ENCODE measurements around the gene SNTG2.
A peak's percentile ranks its signal among the peaks of the same experiment; 100 is the strongest.

SNTG2 gene

DNA sequence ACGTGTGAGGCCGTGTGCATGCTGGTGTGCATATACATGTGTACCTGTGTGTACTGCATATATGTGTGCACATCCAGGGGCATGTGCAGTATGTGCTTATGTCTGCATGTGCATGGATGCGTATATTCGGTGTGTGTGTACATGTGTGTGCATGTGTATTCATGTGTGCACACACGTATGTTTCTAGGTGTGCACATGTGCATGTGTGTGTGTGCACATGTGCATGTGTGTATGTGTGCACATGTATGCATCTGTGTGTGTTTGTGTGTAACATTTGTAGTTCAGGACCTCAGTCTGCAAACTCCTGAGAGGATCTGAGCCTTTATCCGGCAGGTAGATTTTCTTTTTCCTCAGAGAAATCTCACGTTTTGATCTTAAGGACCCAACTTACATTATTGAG, 201.7 kb downstream of the SNTG2 start:
- H3K4me3 ChIP-seq (ENCODE audit: low read length) = no peak overlapping the region
- no peak for DNase-seq (ENCODE audit: low read depth, low spot score)

DNA sequence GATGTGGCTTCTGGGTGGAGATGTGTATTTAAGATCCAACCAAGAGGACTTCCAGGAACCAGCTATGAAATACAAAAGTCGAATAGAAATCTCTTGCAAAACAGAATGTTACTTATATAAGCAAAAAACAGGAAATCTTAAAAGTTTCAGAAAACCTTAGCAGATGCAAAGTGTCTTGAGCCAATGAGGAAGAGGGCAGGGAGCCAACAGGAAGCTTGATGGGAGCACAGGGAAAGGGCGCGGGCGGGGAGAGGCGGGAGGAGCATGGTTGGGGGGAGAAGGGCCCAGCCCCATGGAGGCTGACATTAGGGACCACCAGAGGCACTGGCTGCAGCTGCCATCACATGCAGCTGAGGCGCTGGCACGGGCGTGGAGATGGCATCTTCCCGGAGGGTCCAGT, 203.3 kb downstream of the SNTG2 start:
- no peak for DNase-seq (ENCODE audit: low read depth, low spot score)
- H3K4me3 ChIP-seq (ENCODE audit: low read length) = no peak overlapping the region

DNA sequence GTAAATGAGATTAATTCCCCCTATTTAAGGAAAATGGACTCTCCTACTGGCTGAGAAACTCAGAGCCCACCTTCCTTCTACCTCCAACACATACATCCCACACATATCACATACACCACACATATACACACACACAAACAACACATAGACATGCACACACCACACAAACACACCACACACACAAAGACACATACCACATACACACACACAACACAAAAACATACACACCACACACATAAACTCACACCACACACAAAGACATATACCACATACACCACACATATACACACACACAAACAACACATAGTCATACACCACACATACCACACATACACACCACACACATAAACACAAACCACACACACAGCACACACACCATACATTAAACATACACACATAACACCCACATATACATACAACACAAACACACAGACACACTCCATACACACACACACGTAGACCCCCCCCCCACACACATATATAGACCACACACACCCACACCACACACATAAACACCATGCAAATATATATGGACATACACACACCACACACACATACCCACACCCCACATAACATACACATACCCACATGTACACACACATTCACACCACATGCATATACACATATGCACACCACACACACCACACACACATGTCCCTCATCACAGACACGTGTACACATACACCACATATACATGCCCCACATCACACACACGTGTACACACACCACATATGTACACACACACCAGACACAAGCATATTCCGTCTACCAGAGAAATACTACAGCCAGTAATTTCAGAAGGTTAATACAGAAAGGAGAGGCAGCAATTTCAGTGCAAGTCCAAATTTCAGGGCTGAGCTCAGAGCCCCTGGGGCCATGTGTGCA, 204.3 kb downstream of the SNTG2 start:
- DNase-seq (ENCODE audit: low read depth, low spot score) = no peak
- no peak overlapping the region for H3K4me3 ChIP-seq (ENCODE audit: low read length)

DNA sequence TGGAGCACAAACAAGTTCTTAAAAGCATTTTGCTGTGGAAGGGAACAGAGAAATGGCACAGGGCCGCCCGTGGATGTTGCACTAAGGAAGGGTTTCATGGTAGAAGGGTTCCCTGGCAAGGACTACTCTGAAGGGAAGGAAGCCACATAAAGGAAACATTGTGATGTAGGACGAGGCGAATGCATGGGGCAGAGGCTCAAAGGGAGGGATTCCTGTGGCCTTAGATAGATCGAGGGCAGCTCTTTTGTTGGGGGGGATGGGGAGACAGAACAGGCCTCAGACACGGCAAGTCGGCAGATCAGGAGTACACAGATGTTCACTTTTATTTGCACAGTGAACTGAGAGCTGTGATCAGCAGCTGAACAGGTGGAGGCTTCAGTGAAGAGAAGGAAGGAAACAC, 205.4 kb downstream of the SNTG2 start:
- peak; percentile 28 for DNase-seq (ENCODE audit: low read depth, low spot score)
- H3K4me3 ChIP-seq (ENCODE audit: low read length) = no peak overlapping the region

DNA sequence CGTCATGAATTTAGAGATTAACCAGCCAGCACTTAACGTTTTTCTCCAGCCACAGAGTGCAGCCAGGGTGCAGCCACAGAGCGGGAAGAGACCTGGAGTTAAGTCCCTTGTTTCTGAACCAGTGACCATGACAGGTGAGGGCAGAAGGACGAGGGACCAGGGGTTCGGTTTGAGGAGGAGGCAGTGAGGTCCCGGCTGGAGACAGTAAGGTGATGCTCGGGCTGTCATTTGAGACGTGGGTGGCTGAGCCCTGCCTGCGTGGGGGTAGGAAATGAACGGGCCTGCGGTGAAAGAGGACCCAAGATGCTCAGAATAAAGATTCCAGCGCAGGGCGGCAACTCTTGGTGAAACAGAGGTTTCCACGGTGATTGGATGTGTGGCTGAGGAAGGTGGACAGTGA, 205.9 kb downstream of the SNTG2 start:
- no peak overlapping the region for H3K4me3 ChIP-seq (ENCODE audit: low read length)
- DNase-seq (ENCODE audit: low read depth, low spot score) = no peak

DNA sequence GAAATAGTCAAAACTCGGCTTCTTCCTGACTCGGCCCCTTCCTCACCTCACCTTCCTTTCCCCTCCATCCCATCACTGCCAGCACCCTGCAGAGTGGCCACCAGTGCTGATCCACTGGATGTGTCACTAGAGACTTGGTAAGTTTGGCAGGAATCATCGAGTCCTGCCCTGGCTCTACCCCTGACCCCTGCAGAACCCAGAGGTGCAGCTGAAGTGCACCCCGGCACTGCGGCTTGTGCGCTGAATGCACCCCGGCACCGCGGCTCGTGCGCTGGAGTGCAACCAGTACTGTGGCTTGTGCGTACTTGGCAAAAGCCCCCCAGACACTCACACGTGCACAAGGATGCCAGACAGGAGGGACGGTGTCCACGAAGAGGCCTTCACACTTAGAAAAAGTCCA, 206.5 kb downstream of the SNTG2 start:
- no peak for DNase-seq (ENCODE audit: low read depth, low spot score)

DNA sequence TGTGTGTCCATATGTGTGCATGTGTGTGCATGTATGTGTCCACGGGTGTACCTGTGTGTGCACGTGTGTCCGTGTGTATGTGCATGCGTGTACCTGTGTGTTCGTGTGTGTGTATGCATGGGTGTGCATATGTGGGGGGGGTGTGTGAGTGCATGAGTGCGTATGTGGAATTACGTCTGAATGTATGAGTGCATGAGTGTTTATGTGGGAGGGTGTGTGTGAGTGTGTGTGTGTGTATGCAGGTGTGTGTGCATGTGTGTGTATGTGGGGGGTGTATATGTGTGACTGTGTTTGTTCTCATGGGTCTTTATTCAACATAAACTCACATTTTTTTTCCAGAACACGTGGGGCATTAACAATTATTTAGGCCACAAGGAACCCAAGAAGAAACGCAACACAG, 208.4 kb downstream of the SNTG2 start:
- no peak overlapping the region for H3K4me3 ChIP-seq (ENCODE audit: low read length)
- DNase-seq (ENCODE audit: low read depth, low spot score) = no peak

More for the DNA sequence above, 206.5 kb downstream of the SNTG2 start:
- H3K4me3 ChIP-seq (ENCODE audit: low read length) = no peak overlapping the region

DNA sequence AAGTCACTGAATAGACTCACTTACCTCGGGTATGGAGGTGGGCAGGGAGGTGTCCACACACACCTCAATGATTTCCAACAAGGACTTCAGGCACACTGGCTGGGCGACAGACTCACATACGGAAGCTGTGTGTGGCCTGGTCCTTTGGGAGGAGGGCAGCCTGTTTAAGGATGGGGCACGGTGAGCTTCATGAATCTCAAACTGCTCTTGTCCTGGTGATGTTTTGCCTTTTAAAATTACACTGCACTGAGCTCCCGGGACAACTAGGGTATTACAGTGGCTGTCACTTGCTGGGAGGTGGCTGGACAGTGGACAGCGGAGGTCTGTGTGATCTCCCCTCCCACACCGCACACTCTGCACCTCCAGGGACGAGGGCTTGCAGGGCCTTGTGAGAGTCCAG, 211.6 kb downstream of the SNTG2 start:
- no peak overlapping the region for H3K4me3 ChIP-seq (ENCODE audit: low read length)
- no peak for DNase-seq (ENCODE audit: low read depth, low spot score)

DNA sequence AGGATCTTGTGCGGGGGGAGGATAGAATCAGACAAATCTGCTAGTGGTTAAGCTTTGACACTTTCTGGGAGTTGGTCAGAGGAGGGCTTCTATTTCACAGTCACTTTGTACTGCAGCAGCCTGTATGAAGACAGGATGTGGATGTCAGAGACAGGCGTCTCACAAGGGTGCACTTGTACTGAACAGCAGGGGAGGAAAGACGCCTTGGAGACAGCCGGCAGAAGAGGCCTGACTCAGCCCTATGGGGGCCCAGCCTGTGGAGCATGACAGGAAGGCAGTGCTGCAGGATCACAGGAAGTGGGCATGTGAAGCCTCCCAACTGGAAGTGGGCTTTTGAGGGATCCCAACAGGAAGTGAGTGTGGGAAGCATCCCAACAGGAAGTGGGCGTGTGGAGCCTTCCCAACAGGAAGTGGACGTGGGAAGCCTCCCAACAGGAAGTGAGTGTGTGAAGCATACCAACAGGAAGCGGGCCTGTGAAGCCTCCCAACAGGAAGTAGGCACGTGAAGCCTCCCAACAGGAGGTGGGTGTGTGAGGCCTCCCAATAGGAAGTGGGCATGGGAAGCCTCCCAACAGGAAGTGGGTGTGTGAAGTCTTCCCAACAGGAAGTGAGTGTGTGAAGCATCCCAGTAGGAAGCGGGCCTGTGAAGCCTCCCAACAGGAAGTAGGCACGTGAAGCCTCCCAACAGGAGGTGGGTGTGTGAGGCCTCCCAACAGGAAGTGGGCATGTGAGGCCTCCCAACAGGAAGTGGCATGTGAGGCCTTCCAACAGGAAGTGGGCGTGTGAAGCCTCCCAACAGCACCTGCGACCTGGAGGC, 212.3 kb downstream of the SNTG2 start:
- peak; percentile 96 for DNase-seq (ENCODE audit: low read depth, low spot score)

DNA sequence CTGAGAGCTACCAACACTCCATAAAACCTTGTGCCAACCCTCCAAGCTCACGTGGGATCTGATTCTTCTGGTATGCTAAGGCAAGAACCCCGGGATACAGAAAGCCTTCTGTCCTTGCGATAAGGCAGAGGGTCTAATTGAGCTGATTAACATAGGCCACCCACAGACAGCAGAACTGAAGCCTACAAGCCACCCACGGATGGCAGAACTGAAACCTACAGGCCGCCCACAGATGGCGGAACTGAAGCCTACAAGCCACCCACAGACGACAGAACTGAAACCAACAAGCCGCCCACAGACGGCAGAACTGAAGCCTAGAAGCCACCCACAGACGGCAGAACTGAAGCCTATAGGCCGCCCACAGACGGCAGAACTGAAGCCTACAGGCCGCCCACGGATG, 216.3 kb downstream of the SNTG2 start:
- H3K4me3 ChIP-seq (ENCODE audit: low read length) = no peak overlapping the region
- no peak for DNase-seq (ENCODE audit: low read depth, low spot score)

More for the DNA sequence above, 212.3 kb downstream of the SNTG2 start:
- no peak overlapping the region for H3K4me3 ChIP-seq (ENCODE audit: low read length)

DNA sequence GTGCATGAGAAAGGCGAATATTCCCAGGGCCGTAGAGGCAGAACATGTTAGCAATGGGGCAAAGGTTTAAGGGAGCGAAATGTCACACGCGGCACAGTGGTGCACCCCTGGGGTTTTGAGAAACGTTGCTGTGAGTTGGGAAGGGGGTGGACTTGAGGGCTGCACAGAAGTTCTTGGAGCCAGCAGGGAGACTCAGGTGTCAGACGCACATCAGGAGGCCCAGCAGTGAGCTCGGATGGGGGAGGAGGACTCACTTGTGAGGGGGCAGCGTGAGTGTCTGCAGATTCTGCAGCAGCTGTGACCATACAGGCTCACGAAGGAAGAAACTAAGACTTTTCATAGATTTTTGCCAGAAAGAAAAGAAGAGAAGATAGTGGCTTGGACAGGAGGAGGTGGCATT, 218.2 kb downstream of the SNTG2 start:
- no peak for DNase-seq (ENCODE audit: low read depth, low spot score)
- H3K4me3 ChIP-seq (ENCODE audit: low read length) = no peak overlapping the region

DNA sequence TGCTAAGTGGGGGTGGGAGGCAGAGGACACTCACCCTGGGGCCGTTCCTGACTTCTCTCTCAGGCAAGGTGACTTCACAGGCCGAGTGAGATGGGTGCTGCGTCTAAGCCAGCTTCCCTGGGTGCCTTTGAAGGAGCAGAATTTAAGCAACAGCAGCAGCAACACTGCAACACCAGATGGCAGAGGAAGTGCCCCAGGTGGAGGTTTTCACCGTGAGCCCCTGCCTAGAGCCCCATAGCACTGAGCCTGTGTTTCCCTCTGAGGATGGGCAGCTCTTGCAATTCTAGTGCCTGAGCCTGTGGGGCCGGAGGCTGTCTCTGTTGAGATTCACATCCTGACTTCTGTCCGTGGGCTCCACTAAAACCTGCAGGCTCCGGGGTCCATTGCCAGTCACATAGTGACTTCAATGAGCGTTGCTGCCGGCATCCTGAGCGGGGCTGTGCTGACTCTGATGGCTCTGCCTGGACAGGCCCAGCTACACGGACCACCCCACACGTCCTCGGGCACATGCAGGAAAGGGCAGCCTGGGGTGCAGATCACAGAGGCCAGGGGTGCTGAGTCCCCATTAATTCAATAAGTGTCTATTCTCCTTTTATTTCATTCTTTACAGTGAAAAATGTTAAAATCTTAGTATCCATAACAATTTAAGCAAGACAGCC, 218.8 kb downstream of the SNTG2 start:
- no peak overlapping the region for H3K4me3 ChIP-seq (ENCODE audit: low read length)
- DNase-seq (ENCODE audit: low read depth, low spot score) = peak; percentile 51

DNA sequence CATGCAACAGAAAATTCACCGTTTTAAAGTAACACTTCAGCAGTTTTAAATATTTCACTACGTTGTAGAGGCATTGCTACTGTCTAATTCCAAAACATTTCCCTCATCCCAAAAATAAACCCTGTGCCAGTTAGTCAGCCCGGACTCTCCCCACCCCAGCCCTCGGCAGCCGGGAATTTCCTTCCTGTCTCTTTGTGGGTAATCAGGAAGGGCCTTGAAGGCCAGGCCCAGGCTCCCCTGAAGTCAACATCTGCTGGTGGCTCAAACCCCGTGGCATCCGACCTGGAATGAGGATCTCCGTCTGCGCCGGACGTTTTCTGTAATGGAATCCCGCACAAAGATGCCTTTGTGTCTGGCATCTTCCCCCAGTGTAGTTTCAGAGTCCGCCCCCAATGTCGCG, 219.6 kb downstream of the SNTG2 start:
- no peak for DNase-seq (ENCODE audit: low read depth, low spot score)
- no peak overlapping the region for H3K4me3 ChIP-seq (ENCODE audit: low read length)

DNA sequence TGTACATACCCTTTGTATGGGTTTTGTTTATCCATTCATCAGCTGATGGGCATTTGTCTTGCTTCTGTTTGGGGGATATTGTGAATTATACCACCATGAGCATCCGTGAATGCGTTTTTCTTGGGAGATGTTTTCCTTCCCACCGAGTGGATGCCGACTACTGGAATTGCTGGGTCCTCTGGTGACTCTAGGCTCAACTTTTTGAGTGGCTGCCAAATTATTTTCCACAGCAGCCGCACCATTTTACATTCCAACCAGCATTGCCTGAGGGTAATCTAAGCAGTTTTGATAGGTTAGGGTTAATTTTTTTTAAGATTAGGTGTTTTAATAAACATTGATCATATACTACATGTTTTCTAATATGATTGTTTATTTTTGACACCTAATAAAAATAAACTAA, 220.1 kb downstream of the SNTG2 start:
- no peak for DNase-seq (ENCODE audit: low read depth, low spot score)
- H3K4me3 ChIP-seq (ENCODE audit: low read length) = no peak overlapping the region

DNA sequence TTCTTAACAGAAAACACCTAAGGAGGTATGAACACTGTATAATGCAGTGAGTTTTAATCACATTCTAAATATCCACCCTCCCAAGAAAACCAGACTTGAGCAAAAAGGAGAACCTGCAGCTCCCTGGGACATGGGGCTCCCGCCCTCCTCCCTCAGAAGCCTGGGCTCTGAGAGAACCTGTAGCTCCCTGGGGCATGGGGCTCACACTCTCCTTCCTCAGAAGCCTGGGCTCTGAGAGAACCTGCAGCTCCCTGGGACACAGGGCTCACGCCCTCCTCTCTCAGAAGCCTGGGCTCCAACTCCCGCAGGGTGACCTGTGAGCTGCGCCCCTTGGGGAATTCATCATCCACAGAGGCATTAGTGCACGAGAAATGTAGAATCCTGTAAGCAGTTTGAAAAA, 222.9 kb downstream of the SNTG2 start:
- no peak for DNase-seq (ENCODE audit: low read depth, low spot score)

DNA sequence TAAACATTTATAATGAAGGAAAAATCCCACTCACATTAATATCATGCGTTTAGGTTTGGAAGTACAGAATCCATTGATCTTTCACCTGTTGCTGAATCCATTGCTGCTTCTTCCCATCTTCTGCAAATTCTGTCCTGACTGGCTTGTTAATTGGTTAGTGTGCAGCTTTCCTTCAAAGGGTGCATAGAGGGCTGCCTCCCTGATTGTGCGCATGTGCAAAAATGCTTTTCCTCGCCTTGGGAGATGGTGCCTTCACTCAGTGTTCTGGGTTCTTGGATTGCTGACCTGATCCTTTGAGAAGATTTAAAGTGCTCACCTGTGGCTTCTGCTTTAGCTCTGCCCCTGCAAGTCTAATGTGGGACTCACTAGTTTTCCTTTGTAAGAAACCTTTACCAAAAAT, 231.2 kb downstream of the SNTG2 start:
- DNase-seq (ENCODE audit: low read depth, low spot score) = no peak
- no peak overlapping the region for H3K4me3 ChIP-seq (ENCODE audit: low read length)

More for the DNA sequence above, 222.9 kb downstream of the SNTG2 start:
- no peak overlapping the region for H3K4me3 ChIP-seq (ENCODE audit: low read length)

DNA sequence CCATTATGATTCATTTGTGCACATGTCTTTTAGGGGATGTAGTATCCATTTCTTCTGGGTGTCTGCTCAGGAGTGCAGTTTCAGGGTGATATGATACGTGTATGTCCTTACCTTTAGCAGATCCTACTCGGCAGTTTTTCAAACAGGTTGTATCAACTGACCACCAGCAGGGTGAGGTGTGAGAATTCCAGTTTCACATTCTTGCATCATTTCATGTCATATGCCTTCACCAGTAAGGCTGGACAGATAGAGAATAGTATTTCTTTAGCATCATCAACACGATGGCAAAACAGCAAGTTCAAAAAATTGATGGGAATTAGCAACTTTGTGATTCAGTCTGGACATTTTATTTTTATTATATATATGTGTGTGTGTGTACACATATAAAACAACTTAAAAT, 232.7 kb downstream of the SNTG2 start:
- no peak overlapping the region for H3K4me3 ChIP-seq (ENCODE audit: low read length)
- DNase-seq (ENCODE audit: low read depth, low spot score) = no peak

DNA sequence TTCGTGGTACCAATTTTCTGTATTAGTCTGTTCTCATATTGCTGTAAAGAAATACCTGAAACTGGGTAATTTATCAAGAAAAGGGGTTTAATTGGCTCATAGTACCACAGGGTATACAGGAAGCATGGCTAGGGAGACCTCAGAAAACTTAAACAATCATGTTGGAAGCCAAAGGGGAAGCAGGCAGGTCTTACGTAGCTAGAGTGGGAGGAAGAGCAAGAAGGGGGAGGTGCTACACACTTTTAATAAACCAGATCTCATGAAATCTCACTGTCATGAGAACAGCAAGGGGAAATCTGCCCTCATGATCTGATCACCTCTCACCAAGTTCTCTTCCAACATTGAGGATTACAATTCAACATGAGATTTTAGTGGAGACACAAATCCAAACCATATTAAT, 235.8 kb downstream of the SNTG2 start:
- H3K4me3 ChIP-seq (ENCODE audit: low read length) = no peak overlapping the region
- DNase-seq (ENCODE audit: low read depth, low spot score) = no peak

DNA sequence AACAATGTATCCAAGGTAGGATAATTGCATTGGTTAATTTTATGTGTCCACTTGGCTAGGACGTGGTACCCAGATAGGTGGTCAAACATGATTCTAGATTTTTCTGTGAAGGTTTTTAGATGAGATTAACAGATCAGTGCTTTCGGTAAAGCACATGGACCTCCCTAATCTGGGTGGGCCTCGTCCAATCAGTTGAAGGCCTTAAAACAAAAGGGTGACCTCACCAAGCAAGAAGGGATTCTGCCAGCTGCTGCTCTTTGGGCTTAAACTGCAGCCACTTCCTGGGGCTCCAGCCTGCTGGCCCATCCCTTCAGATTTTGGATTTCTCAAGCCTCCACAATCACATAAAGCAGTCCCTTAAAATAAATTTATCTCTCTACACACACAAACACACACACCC, 236.5 kb downstream of the SNTG2 start:
- no peak for DNase-seq (ENCODE audit: low read depth, low spot score)
- no peak overlapping the region for H3K4me3 ChIP-seq (ENCODE audit: low read length)

DNA sequence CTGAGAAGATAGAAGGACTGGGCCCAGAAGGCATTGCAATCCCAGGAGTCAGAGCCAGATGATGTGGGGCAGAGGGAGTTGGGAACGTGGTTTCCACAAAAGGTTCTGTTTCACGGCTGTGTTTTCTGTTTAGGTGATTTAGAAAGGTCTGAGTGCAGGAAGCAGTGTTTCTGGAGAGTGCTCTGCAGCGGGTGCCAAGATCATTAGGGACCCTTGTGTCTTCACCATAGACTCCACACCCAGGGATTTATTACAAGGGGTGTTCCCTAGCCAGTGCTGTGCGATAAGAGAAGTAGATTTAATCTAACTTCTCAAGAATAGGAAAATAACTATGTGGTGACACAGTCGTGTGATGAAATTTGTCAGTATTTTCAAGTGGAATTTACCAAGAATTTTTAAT, 241.5 kb downstream of the SNTG2 start:
- no peak for DNase-seq (ENCODE audit: low read depth, low spot score)
- no peak overlapping the region for H3K4me3 ChIP-seq (ENCODE audit: low read length)
